HG03442 (cell line): ENCODE data around the gene CEP19.

Source experiments
- ATAC-seq: cut with Tn5 transposase; IDR thresholded peaks from one replicate; pipeline ENCODE4 v1.9.1; 2021; ENCODE audit warnings: mild to moderate bottlenecking, moderate library complexity; ENCODE audit not compliant: unreplicated experiment

Gene CEP19

GRCh38 chr3:196667056-196667825, 44.8 kb downstream of the CEP19 start:
- no peak for ATAC-seq

DNA sequence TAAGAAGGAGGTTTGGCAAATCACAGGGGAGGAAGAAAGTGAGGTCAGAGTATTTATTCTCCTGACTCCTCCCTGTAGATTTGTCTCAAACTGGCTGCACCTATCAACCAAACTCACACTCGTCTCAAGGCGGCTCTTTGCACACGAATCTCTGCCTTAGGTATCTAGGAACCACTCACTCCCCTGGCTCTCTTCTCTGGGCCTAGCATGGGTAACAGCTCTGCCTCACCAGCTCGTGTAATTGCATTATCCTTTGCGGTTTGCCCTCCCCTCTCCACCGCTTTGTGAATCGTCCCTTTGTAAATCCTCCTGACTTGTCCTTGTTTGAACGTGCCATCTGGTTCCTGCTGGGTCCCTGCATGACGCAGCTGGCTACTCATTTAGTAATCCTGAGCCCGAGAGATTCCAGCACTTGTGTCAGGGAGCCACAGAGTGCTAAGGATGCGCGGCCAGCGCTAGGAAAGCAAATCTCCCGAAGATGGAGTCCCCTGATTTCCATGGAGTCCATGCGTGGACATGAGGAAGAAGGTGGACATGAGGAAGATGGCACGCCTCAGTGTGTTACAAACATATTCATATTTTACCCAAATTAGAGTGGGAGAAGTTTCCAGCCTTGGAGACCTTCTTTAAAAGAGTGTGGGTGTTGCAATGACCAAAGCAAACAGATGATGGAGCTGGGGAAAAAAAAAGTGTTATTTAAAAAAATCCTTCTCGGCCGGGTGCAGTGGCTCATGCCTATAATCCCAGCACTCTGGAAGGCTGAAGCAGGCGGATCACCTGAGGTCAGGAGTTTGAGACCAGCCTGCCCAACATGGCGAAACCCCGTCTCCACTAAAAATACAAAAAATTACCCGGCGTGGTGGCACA, 45.8 kb downstream of the CEP19 start:
- no peak for ATAC-seq

- no peak for ATAC-seq
Measured at GRCh38 chr3:196662711-196663571, 49.1 kb downstream of the CEP19 start.

GRCh38 chr3:196662033-196662432, 50.0 kb downstream of the CEP19 start:
- ATAC-seq, result no peak

DNA sequence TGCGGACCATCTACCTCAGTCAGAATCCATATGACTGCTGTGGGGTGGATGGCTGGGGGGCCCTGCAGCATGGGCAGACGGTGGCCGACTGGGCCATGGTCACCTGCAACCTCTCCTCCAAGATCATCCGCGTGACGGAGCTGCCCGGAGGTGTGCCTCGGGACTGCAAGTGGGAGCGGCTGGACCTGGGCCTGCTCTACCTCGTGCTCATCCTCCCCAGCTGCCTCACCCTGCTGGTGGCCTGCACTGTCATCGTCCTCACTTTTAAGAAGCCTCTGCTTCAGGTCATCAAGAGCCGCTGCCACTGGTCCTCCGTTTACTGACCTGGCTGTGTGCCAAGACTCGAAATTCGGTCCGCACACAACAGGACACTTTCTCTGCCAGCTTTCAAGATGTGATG, 50.6 kb downstream of the CEP19 start:
- ATAC-seq, result no peak

DNA sequence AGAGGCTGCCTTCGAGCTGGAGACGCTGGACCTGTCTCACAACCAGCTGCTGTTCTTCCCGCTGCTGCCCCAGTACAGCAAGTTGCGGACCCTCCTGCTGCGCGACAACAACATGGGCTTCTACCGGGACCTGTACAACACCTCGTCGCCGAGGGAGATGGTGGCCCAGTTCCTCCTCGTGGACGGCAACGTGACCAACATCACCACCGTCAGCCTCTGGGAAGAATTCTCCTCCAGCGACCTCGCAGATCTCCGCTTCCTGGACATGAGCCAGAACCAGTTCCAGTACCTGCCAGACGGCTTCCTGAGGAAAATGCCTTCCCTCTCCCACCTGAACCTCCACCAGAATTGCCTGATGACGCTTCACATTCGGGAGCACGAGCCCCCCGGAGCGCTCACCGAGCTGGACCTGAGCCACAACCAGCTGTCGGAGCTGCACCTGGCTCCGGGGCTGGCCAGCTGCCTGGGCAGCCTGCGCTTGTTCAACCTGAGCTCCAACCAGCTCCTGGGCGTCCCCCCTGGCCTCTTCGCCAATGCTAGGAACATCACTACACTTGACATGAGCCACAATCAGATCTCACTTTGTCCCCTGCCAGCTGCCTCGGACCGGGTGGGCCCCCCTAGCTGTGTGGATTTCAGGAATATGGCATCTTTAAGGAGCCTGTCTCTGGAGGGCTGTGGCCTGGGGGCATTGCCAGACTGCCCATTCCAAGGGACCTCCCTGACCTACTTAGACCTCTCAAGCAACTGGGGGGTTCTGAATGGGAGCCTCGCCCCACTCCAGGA, 51.5 kb downstream of the CEP19 start:
- no peak for ATAC-seq

DNA sequence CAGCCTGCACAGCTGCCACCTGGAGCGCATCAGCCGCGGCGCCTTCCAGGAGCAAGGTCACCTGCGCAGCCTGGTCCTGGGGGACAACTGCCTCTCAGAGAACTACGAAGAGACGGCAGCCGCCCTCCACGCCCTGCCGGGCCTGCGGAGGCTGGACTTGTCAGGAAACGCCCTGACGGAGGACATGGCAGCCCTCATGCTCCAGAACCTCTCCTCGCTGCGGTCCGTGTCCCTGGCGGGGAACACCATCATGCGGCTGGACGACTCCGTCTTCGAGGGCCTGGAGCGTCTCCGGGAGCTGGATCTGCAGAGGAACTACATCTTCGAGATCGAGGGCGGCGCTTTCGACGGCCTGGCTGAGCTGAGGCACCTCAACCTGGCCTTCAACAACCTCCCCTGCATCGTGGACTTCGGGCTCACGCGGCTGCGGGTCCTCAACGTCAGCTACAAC, 52.1 kb downstream of the CEP19 start:
- no peak for ATAC-seq
